Fibroblast of the aortic adventitia (primary cell): ENCODE data around the gene TIE1. TPM values are rescaled to one million over a fixed set of nuclear protein-coding genes. Genes with fewer than 3 reads are reported as not detected.
A peak's percentile ranks its signal among the peaks of the same experiment; 100 is the strongest.
"Not testable (repeated sequence)": the region's sequence is repeated elsewhere in the genome, so short reads cannot be mapped to it uniquely, and the experiment has no call there.

ENCODE experiments used
- DNase-seq: peaks from one replicate; pipeline ENCODE4 v3.0.0-alpha.2; 2010; ENCODE audit warnings: low read depth
- H3K4me3 ChIP-seq: 2 replicates; pipeline ENCODE4 v1.5.1; 2011; ENCODE audit warnings: low read depth, mild to moderate bottlenecking, control low read depth, low read length, moderate library complexity
- CTCF ChIP-seq: IDR thresholded peaks from 2 replicates; pipeline ENCODE4 v1.5.1; 2011; ENCODE audit warnings: mild to moderate bottlenecking, low read length, control low read depth, inconsistent platforms; ENCODE audit not compliant: insufficient read depth
- total RNA-seq: library from RNA; depleted of rRNA; stranded (reverse); fragments of >200 nt; gene quantifications from 2 replicates; pipeline ENCODE4 v1.2.3, GENCODE V29; 2012; ENCODE audit warnings: low replicate concordance

TIE1 gene
- total RNA-seq, 1 donor = 0.81 TPM

- TF ChIP-seq CTCF = no peak
Measured at GRCh38 chr1:43365678-43366077, 64.9 kb downstream of the TIE1 start.

GRCh38 chr1:43366179-43366578, 65.4 kb downstream of the TIE1 start:
- H3K4me3 ChIP-seq = peak overlapping the region; percentile 86
- TF ChIP-seq CTCF = no peak
- no peak for DNase-seq

More at GRCh38 chr1:43365678-43366077, 64.9 kb downstream of the TIE1 start:
- DNase-seq = no peak
- H3K4me3 ChIP-seq = peak overlapping the region; percentile 18

GRCh38 chr1:43366601-43367025, 65.8 kb downstream of the TIE1 start:
- H3K4me3 ChIP-seq = peak overlapping the region; percentile 86
- no peak for TF ChIP-seq CTCF
- no peak for DNase-seq

GRCh38 chr1:43367026-43367903, 66.5 kb downstream of the TIE1 start:
- TF ChIP-seq CTCF = peak; percentile 1
- peak overlapping the region; percentile 86 for H3K4me3 ChIP-seq
- DNase-seq = no peak

GRCh38 chr1:43367904-43368645, 67.3 kb downstream of the TIE1 start, which contains the start of gene ELOVL1:
Gene ELOVL1 (minus strand): TSS chr1:43368011. CDS start chr1:43365609, 2,402 bp downstream.
- TF ChIP-seq CTCF = peak; percentile 34
- DNase-seq = peak; percentile 75
- H3K4me3 ChIP-seq = peak within 1 kb of the TSS; percentile 86

- H3K4me3 ChIP-seq = peak overlapping the region; percentile 72
- TF ChIP-seq CTCF = no peak
- DNase-seq = no peak
Measured at GRCh38 chr1:43368646-43369020, 67.9 kb downstream of the TIE1 start.

- not testable (repeated sequence) for H3K4me3 ChIP-seq, DNase-seq
Measured at GRCh38 chr1:43369779-43370178, 69.0 kb downstream of the TIE1 start.
